Measurements from ENCODE around the gene ARL14EP.

DNA sequence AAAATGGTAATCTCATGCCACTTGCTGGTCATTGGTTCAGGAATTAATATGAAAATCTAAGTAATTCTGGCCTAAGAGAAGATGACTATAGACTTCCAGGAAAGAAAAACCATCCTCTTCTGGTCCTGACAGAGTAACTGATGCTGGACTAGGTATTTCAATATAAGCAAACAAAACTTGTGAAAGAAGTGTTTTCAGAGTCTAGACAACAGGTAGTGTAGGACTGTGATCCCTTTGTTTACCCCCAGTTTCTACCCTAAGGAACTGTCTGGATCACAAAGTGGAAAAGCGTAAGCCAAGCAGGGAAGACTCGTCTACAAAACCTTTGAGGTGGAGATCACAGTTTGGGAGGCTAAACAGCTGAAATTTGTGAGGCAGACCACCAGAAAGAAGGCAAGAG, 30.4 kb upstream of the ARL14EP start:
- TF ChIP-seq, protein P1, sequence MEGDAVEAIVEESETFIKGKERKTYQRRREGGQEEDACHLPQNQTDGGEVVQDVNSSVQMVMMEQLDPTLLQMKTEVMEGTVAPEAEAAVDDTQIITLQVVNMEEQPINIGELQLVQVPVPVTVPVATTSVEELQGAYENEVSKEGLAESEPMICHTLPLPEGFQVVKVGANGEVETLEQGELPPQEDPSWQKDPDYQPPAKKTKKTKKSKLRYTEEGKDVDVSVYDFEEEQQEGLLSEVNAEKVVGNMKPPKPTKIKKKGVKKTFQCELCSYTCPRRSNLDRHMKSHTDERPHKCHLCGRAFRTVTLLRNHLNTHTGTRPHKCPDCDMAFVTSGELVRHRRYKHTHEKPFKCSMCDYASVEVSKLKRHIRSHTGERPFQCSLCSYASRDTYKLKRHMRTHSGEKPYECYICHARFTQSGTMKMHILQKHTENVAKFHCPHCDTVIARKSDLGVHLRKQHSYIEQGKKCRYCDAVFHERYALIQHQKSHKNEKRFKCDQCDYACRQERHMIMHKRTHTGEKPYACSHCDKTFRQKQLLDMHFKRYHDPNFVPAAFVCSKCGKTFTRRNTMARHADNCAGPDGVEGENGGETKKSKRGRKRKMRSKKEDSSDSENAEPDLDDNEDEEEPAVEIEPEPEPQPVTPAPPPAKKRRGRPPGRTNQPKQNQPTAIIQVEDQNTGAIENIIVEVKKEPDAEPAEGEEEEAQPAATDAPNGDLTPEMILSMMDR (IDR thresholded peaks at IDR 0.05): no peak
- no peak for TF ChIP-seq POLR2A (IDR thresholded peaks at IDR 0.05)
